Hematopoietic multipotent progenitor cell treated with erythropoietin and hydrocortisone succinate and interleukin-3 and kit ligand, for 15 days (in vitro differentiated cells): ENCODE measurements around the gene B3GALT4.

ENCODE experiments used
- DNase-seq: peaks from one replicate; pipeline ENCODE4 v3.0.0-alpha.2; 2015; ENCODE audit warnings: low spot score

The B3GALT4 gene

GRCh38 chr6:33315793-33316602 is 39.1 kb downstream of the B3GALT4 start:
- DNase-seq = no peak

GRCh38 chr6:33316603-33317418 is 39.9 kb downstream of the B3GALT4 start:
- DNase-seq = no peak

GRCh38 chr6:33317419-33317668 is 40.4 kb downstream of the B3GALT4 start:
- peak; percentile 80 for DNase-seq

- DNase-seq = peak; percentile 99
These were observed 40.9 kb downstream of the B3GALT4 start, which contains the start of gene ZBTB22 for GRCh38 chr6:33317669-33318425. Gene ZBTB22 (minus strand): TSS chr6:33317744. CDS start chr6:33316916, 828 bp downstream.

GRCh38 chr6:33318426-33319073 is 41.6 kb downstream of the B3GALT4 start:
- DNase-seq = no peak

GRCh38 chr6:33319939-33320314 is 43.0 kb downstream of the B3GALT4 start:
- DNase-seq = no peak

GRCh38 chr6:33320315-33321181 is 43.6 kb downstream of the B3GALT4 start:
- DNase-seq = no peak

- no peak for DNase-seq
These were observed 44.3 kb downstream of the B3GALT4 start for GRCh38 chr6:33321227-33321626.

- DNase-seq = no peak
These were observed 46.7 kb downstream of the B3GALT4 start for GRCh38 chr6:33323623-33323948.

GRCh38 chr6:33324125-33324524 is 47.2 kb downstream of the B3GALT4 start:
- no peak for DNase-seq
